ENCODE data around the gene ANXA9. TPM values are rescaled to one million over a fixed set of nuclear protein-coding genes. Genes with fewer than 3 reads are reported as not detected.

ANXA9 gene
- total RNA-seq, 1 donor from 2014 or later, result 0.68 TPM

- intact Hi-C loops (cut with DNase I), result no loop called here
Measured at GRCh38 chr1:150960646-150961045, 21.4 kb upstream of the ANXA9 start.

GRCh38 chr1:150961756-150962155 lies 20.3 kb upstream of the ANXA9 start:
- H3K27ac ChIP-seq, result no peak overlapping the region
- no peaks in the 10 kb centered on the region for H3K9me3 ChIP-seq
- ATAC-seq, result no peak
- peaks cover 100% of the 10 kb centered on the region for H3K36me3 ChIP-seq
- DNase-seq, result no peak
- H3K27me3 ChIP-seq (ENCODE audit: low read depth), result no peaks in the 10 kb centered on the region
- no peak overlapping the region for H3K4me3 ChIP-seq
- no peaks in the 10 kb centered on the region for H3K4me1 ChIP-seq
- no peak for TF ChIP-seq CTCF (IDR thresholded peaks at IDR 0.05)
- intact Hi-C loops (cut with DNase I), result no loop called here

More at GRCh38 chr1:150960646-150961045, 21.4 kb upstream of the ANXA9 start:
- ATAC-seq (no peak), DNase-seq (no peak)
- Histone ChIP-seq H3K4me1 (no peaks in the 10 kb centered on the region), H3K36me3 (peaks cover 92% of the 10 kb centered on the region), H3K4me3 (no peak overlapping the region), H3K9me3 (no peaks in the 10 kb centered on the region), H3K27me3 (ENCODE audit: low read depth) (no peaks in the 10 kb centered on the region), H3K27ac (no peak overlapping the region)
- no peak for TF ChIP-seq CTCF (IDR thresholded peaks at IDR 0.05)

GRCh38 chr1:150963321-150964163 lies 18.6 kb upstream of the ANXA9 start:
- H3K9me3 ChIP-seq, result no peaks in the 10 kb centered on the region
- H3K27ac ChIP-seq, result no peak overlapping the region
- H3K4me3 ChIP-seq, result no peak overlapping the region
- H3K27me3 ChIP-seq (ENCODE audit: low read depth), result no peaks in the 10 kb centered on the region
- ATAC-seq, result no peak
- H3K4me1 ChIP-seq, result no peaks in the 10 kb centered on the region
- peaks cover 100% of the 10 kb centered on the region for H3K36me3 ChIP-seq
- intact Hi-C loops (cut with DNase I), result no loop called here
- no peak for DNase-seq
- no peak for TF ChIP-seq CTCF (IDR thresholded peaks at IDR 0.05)

GRCh38 chr1:150964164-150964489 lies 18.0 kb upstream of the ANXA9 start:
- DNase-seq, result no peak
- no peak overlapping the region for H3K4me3 ChIP-seq
- H3K27me3 ChIP-seq (ENCODE audit: low read depth), result no peaks in the 10 kb centered on the region
- H3K27ac ChIP-seq, result no peak overlapping the region
- TF ChIP-seq CTCF (IDR thresholded peaks at IDR 0.05), result no peak
- peaks cover 100% of the 10 kb centered on the region for H3K36me3 ChIP-seq
- no peaks in the 10 kb centered on the region for H3K9me3 ChIP-seq
- peaks cover 5% of the 10 kb centered on the region for H3K4me1 ChIP-seq
- intact Hi-C loops (cut with DNase I), result no loop called here
- no peak for ATAC-seq

- TF ChIP-seq CTCF (IDR thresholded peaks at IDR 0.05), result no peak
- H3K4me1 ChIP-seq, result peaks cover 19% of the 10 kb centered on the region
- no peak overlapping the region for H3K27ac ChIP-seq
- H3K4me3 ChIP-seq, result no peak overlapping the region
- no peaks in the 10 kb centered on the region for H3K9me3 ChIP-seq
- peaks cover 86% of the 10 kb centered on the region for H3K36me3 ChIP-seq
- ATAC-seq, result no peak
- intact Hi-C loops (cut with DNase I), result no loop called here
- H3K27me3 ChIP-seq (ENCODE audit: low read depth), result no peaks in the 10 kb centered on the region
- no peak for DNase-seq
Measured at GRCh38 chr1:150965605-150966004, 16.5 kb upstream of the ANXA9 start.

Data from lower lobe of right lung (tissue), 2 donors.